ENCODE measurements around the gene BIRC6. TPM values are rescaled to one million over a fixed set of nuclear protein-coding genes. Genes with fewer than 3 reads are reported as not detected.

BIRC6 gene
- total RNA-seq, 1 donor from 2014 or later = 114 TPM

- intact Hi-C loops (cut with micrococcal nuclease) = no loop called here
These were observed 148.2 kb downstream of the BIRC6 start for GRCh38 chr2:32504877-32505478.

DNA sequence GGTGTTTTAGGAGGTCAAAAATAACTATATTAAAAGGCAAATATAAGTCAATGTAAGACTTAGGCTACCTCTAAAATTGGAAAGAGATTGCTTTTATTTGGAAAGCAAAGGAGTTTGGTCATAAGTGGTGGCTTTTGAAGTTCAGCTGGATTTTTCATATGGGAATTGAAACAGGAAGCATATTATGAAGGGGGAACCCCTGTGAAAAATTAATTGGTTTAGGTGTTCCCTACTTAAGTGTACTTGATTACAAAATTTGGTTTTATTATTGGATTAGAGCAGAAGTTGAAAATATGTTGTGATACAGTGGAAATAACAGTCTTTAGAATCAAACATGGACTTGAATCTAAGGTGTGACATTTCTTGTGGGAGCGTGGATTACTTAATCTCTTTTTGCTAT is 149.6 kb downstream of the BIRC6 start:
- intact Hi-C loops (cut with micrococcal nuclease) = no loop called here

DNA sequence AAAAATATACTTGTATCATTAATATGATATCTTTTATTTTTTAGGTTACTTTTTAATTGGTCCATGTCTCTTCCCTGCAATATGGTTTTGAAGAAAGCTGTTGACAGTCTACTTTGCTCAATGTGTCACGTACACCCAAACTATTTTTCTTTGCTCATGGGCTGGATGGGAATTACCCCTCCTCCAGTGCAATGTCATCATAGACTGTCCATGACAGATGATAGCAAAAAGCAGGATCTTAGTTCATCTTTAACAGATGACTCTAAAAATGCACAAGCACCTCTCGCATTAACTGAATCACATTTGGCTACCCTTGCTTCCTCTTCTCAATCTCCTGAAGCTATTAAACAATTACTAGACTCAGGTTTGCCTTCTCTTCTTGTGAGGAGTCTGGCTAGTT is 158.1 kb downstream of the BIRC6 start:
- intact Hi-C loops (cut with micrococcal nuclease) = no loop called here

DNA sequence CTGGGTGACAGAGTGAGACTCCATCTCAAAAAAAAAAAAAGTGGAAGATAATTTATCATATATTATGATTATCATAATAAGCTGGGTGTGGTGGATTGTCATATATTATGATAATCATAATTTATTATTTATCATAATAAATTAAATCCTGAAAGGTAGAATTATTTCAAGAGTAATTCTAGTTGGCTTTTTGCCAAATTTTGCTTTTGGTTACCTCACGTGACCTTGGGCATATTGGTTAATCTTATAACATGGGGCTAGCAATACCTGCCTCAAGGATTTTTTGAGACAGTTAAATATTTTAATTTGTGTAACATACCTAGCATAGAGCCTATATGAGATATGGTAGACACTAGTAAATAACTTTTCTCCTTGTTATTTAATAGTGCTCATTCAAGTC is 159.7 kb downstream of the BIRC6 start:
- intact Hi-C loops (cut with micrococcal nuclease) = no loop called here

DNA sequence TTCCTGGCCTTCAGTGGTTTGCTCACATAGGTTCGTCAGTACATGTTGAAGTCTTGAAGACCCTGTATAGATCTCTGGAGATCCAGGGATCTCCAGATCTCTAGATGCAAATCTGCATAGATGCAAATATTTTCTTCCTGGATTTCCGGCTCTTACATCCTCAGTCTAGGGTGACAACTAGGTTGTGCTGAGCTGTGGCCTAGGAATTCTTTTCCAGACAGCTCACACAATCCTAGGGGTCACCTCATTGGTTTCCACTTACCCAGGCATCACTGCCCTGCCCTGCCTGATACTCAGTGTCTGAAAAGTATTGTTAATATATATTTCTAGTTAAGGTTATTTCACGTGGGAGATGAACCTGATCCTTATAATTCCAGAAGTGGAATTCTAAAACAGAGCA is 165.9 kb downstream of the BIRC6 start:
- intact Hi-C loops (cut with micrococcal nuclease) = no loop called here

DNA sequence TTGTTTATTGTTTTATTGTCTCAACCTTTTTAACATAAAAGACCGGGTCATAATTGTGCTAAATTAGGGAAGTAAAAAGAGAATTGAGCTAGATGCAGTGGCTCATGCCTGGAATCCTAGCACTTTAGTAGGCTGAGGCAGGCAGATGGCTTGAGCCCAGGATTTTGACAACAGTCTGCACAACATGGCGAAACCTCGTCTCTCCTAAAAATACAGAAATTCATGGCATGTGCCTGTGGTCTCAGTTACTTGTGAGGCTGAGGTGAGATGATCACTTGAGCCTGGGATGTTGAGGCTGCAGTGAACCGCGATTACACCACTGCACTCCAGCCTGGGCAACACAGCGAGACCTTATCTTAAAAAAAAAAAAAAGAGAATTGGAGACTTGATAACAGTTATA is 166.9 kb downstream of the BIRC6 start:
- intact Hi-C loops (cut with micrococcal nuclease) = no loop called here

DNA sequence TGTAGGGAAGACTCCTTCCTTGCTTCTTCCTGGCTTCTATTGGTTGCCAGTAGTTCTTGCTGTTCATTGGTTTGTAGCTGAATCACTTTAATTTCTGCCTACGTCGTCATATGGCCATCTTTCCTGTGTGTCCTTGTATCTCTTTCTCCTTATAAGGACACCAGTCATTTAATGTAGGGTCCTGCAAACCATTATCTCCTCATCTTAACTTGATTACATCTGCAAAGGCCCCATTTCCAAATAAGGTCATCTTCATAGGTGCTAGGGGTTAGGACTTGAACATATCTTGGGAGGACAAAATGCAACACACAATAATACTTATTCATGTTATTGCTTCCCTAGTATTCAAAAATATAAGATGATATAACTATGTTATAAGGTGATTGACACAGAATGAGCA is 175.5 kb downstream of the BIRC6 start:
- intact Hi-C loops (cut with micrococcal nuclease) = loop anchor here (5.0 kb wide), 1 partner anchor 70 kb away; no protein-coding TSS in a partner anchor

- intact Hi-C loops (cut with micrococcal nuclease) = loop anchor here (5.0 kb wide), 1 partner anchor 71 kb away; no protein-coding TSS in a partner anchor
These were observed 176.1 kb downstream of the BIRC6 start for GRCh38 chr2:32532961-32533360.

DNA sequence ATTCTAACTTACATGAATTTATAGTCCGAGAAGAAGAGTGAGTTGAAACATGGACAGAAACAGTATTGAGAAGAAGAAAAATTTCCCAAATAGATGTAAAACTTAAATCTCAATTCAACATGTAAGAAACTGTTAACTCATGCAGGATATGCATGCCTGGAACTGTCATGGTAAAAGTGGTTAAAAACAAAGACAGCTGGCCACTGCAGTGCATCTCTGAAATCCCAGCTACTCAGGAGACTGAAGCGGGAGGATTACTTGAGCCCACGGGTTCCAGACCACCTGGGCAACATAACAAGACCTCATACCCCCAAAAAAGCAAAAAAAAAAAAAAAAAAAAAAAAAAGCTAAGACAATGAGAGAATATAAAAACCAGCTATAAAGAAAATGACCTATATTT is 178.0 kb downstream of the BIRC6 start:
- intact Hi-C loops (cut with micrococcal nuclease) = loop anchor here (5.0 kb wide), 1 partner anchor 73 kb away; no protein-coding TSS in a partner anchor

DNA sequence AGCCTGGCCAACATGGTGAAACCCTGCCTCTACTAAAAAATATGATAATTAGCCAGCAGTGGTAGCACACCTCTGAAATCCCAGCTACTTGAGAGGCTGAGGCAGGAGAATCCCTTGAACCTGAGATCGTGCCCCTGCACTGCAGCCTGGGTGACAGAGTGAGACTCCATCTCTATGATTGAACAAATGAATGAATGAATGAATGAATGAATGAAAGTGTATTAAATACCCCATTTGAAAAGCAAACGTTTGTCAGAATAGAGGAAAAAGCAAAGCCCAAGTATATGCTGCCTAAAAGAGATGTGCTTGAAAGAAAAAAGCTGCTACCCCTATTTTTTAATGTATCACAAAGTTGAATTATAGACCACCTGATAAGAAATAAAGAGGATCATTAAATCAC is 181.9 kb downstream of the BIRC6 start:
- intact Hi-C loops (cut with micrococcal nuclease) = no loop called here

GRCh38 chr2:32552483-32552882 is 195.7 kb downstream of the BIRC6 start:
- intact Hi-C loops (cut with micrococcal nuclease) = loop anchor here (5.0 to 10.0 kb wide), 3 partner anchors 75 to 1032 kb away; partner anchors contain the start of gene TTC27

GRCh38 chr2:32553829-32554432 is 197.1 kb downstream of the BIRC6 start:
- intact Hi-C loops (cut with micrococcal nuclease) = loop anchor here (2.0 to 10.0 kb wide), 4 partner anchors 73 to 1031 kb away; partner anchors contain the start of genes LTBP1 and TTC27

DNA sequence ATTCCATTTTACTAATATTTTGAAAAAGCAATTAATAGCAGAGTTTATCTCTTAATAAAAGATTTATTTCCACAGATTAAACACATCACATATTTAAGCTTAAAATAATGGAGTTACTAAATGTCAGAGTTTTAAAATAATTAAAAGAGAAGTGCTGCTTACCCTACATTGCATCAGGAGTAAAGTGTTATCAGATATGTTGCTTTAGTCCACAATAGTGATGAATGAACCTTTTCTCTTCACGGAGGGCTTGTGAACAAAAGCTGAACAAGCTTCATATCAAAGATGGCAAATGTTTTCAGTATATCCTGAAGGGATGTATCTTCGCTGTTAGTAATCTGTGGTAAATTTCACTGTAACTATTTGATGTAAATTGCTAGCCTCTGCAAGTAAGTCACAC is 201.7 kb downstream of the BIRC6 start:
- intact Hi-C loops (cut with micrococcal nuclease) = loop anchor here (10.0 kb wide), 1 partner anchor 1026 kb away; no protein-coding TSS in a partner anchor

- intact Hi-C loops (cut with micrococcal nuclease) = loop anchor here (10.0 kb wide), 1 partner anchor 1026 kb away; no protein-coding TSS in a partner anchor
These were observed 202.3 kb downstream of the BIRC6 start for GRCh38 chr2:32559136-32559535.

DNA sequence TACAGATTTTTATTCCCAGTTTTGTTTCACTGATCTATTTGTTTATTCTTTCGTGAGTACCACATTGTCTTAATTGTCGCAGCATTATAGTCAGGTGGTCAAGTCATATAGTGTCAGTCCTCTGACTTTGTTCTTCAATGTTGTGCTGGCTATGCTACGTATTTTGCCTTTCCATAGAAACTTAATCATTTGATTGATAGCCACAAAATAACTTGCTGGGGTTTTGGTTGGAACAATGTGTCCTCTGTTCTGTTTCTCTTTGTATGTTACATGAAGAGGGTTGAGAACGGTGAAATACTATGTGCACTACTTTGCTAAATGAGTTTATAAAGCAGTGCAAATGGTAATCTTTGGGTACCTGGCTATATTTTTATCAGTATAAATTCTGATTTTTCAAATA is 206.1 kb downstream of the BIRC6 start:
- intact Hi-C loops (cut with micrococcal nuclease) = no loop called here

- intact Hi-C loops (cut with micrococcal nuclease) = no loop called here
These were observed 207.7 kb downstream of the BIRC6 start for GRCh38 chr2:32564417-32565035.

- intact Hi-C loops (cut with micrococcal nuclease) = no loop called here
These were observed 209.1 kb downstream of the BIRC6 start for GRCh38 chr2:32565902-32566301.

GRCh38 chr2:32572030-32572429 is 215.2 kb downstream of the BIRC6 start:
- intact Hi-C loops (cut with micrococcal nuclease) = loop anchor here (2.0 kb wide), 1 partner anchor 21 kb away; no protein-coding TSS in a partner anchor

DNA sequence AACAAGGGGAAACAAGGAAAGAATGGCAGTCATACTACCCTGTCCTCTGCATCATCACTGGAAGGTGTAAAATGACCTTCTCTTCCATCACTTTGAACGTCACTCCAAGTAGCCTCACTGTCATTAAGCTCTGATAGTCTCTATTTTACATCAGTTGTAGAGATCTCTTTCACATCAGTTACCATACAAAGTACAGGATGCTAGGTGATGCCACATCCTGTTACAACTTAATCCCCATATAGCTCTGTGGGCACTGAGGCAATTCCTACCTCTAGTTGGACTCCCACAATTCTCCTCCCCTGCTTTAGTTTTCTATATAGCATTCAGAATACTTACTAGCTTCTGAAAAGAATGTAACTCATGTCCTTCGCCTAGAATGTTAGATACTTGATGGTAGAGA is 215.9 kb downstream of the BIRC6 start:
- intact Hi-C loops (cut with micrococcal nuclease) = loop anchor here (2.0 kb wide), 1 partner anchor 20 kb away; no protein-coding TSS in a partner anchor

GRCh38 chr2:32591669-32592463 is 235.0 kb downstream of the BIRC6 start:
- intact Hi-C loops (cut with micrococcal nuclease) = loop anchor here (2.0 to 10.0 kb wide), 3 partner anchors 19 to 883 kb away; partner anchors contain the start of gene RASGRP3

GRCh38 chr2:32594573-32594972 is 237.8 kb downstream of the BIRC6 start:
- intact Hi-C loops (cut with micrococcal nuclease) = loop anchor here (10.0 kb wide), 1 partner anchor 880 kb away; the partner anchor contains the start of gene RASGRP3
